HG03342 (cell line): ENCODE measurements around the gene GTPBP6.
"Not testable (repeated sequence)": the region's sequence is repeated elsewhere in the genome, so short reads cannot be mapped to it uniquely, and the experiment has no call there.

Source experiments
- ATAC-seq: cut with Tn5 transposase; IDR thresholded peaks from one replicate; pipeline ENCODE4 v1.9.1; 2021; ENCODE audit warnings: mild to moderate bottlenecking, moderate library complexity; ENCODE audit not compliant: unreplicated experiment

GTPBP6 gene

DNA sequence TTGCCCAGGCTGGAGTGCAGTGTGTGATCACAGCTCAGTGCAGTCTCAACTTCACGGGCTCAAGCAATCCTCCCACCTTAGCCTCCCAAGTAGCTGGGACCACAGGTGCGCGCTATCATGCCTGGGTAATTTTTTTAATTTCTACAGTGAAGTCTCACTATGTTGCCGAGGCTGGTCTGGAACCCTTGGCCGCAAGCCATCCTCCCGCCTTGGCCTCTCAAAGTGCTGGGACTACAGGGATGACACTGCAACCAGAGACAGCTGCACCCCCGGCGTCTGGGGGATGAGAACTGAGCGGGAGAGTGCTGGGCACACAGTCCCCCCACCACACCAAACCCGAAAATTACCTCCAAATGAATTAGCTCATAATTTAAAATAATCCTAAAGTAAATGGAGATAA is 33.1 kb upstream of the GTPBP6 start:
- no peak for ATAC-seq

DNA sequence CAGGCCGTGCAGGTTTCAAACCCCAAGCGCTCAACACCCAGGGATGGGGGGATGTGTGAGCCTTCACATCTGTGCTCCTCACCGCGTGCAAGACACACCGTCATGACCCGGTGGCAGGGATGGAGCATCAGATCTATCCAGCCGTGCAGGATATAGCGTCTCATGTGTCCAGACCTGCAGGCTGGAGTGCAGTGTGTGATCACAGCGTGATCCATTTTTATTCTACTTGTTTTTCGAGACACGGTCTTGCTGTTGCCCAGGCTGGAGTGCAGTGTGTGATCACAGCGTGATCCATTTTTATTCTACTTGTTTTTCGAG is 32.7 kb upstream of the GTPBP6 start:
- ATAC-seq: not testable (repeated sequence)

DNA sequence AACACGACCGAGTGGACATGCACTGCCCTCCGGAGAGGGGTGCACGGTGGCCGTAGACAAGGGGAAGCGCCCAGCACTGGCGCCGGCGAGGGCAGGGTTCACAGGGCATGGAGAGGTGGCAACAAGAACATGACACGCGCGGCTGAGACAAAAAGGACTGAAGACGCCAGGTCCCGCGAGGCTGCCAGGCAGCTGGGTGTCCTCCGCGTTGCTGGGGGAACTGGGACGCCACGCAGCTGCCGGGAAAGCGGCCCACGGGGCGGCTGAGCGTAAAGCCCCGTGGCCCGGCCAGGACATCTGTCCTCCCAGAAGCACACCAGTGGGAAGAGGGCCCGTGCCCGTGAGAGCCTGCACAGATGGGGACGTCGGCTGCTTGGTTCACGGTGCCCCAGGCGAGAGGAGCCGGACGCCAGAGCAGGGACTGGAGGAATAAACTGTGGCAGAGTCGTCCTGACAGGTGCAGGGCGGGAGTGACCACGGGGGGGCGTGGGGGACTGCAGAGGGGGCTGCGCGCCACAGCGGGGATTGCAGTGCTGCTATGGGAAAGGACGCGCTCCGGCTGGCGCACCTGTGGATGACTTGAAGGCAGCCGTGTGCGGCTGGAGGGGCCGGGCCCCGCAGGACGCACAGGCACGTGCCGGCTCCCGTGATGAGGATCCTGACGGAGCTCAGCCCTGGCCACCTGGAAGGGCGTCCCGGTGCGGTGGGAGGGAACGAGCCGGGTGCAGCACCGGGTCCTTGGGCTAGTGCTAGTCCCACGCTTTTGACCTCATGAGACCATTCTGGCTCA is 32.1 kb upstream of the GTPBP6 start:
- no peak for ATAC-seq

DNA sequence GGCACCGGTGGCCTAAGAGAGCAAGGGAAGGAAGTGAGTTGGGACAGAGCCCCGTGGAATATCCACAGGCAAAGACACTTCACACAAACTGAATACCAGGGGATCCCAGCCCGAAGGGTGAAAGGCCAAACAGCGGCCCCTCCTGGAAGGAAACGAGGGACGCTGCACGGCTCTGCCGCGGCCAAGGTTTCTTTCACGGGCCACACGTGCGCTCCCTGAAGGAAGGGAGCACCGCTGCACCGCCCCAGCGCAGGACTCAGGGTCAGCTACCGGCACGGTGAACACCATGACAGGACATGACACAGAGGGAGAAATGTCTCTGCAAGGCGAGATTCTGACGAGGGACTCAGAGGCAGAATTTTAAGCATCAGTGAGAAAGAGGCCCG is 31.5 kb upstream of the GTPBP6 start:
- no peak for ATAC-seq

DNA sequence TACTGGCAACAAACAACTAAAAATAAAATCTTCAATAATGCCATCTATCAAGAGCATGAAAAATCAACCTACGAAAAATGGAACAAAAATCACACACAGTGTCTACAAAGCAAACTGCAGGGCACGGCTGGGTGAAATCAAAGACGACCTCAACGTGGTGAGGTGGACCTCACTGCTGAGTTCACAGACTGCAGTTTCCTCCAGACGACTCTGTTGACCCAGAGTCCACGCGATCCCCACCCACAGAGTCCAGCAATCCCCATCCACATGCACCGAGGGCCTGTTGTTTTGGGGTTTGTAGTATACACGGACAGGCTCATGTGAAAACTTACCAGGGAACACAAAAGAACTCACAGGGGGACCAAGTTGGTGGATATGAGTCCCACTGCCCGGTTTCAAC is 31.1 kb upstream of the GTPBP6 start:
- no peak for ATAC-seq

DNA sequence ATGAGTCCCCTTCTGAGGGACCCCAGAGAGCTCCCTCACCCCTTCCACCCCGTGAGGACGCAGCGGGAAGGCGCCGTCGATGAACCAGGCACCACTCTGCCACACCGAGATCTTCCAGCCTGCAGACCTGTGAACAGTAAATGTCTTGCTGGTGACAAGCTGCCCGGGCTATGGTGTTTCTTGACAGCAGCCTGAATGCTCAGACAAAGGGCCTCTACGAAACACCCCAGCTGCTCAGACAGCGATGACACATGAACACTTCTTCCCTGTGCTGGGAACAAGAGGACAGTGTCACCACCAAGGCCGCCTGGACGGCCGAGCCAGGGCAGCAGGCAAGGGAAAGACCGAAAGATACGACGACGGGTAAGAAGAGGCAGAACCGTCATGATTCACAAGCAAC is 30.6 kb upstream of the GTPBP6 start:
- ATAC-seq: no peak

DNA sequence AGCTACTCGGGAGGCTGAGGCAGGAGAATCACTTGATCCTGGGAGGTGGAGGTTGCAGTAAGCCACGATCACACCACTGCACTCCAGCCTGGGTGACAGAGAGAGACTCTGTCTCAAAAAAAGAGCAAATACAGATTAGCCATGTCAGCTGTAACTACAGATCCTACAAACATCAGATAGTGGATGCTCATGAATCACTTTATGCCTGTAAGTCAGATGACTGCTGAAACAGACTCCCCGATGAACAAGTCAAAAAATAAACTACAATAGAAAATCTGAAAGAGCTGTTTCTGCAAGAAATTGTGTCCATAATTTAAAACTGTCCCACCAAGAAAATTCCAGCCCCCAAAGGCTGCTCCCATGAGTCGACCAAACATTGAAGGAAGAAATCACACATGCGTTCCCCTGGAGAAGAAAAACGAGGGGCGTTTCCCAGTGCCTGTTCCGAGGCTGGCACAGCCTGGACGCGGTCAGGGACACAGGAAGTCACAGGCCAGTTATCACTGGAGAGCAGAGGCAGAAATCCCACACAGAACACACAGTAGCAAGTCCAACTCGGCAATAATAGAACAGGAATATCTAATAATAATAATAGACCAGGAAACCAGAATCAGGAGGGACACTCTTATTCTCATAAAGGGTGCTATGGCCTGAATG is 30.0 kb upstream of the GTPBP6 start:
- no peak for ATAC-seq

DNA sequence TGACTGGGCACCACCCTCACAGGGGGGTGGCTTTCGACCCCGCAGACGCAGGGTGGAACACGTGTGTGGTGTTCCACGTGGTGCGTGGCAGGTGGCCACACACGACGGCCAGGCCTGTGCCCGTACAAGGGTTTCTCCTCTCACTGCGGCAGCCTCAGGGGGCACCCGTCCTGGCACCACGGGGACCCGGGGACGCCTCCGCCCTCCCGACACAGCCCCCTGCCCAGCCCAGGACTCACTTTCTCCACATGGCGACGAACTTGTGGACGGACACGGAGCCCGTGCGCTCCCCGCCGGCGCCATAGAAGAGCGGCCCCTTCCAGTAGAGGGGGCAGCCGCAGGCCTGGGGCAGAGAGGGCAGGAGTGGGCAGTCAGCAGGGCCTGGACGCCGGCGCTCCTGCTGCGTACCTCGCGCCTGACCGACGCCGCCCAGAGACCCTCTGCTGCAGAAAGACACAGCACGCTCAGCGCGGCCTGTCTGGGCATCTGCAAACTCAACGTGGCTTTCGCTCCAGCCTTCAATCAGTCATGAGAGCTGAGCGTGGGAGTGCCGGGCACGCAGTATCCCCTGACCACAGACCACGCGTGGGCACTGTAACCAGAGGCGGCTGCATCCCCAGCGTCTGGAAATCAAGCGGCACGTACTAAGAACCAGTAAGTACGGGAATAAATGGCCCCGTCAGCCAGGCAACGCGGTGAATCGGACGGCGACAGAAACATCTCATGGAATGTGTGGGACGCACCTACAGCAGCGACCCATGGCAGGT is 28.9 kb upstream of the GTPBP6 start:
- no peak for ATAC-seq

DNA sequence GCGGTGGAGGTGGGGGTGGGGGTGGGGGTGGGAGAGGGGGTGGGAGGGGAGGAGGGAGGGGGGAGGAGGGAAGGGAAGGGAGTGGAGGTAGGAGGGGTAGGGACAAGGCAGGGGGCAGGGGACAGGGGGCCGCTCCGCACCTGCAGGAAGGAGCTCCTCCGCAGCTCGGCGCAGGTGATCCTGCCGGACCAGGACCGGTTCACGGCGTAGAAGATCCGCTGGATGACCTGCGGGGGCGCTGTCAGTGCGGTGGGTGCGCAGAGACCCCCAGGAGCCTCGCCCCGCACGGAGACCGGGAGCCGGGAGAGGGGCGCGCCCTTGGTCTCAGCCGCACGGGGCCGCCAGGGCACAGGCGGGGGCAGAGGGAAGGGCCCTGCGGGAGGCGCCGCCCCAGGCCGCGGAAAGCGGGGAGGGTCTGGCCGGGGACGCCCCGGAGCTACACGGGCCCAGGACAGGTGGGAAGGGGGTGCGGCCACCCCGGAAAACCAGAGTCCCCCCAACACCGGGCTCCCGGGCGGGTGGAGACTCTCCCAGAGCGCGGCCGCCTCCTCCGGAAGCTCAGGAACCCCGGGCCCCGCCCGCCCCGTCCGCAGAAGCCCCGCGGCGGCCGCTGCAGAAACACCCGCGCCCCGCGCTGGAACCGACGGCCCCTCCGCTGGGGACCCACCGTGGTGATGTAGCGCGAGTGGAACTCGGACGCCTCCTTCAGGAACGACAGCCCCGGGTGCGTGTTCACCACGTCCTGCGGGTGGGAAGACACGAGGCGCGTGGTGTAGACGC is 27.6 kb upstream of the GTPBP6 start:
- ATAC-seq: no peak

DNA sequence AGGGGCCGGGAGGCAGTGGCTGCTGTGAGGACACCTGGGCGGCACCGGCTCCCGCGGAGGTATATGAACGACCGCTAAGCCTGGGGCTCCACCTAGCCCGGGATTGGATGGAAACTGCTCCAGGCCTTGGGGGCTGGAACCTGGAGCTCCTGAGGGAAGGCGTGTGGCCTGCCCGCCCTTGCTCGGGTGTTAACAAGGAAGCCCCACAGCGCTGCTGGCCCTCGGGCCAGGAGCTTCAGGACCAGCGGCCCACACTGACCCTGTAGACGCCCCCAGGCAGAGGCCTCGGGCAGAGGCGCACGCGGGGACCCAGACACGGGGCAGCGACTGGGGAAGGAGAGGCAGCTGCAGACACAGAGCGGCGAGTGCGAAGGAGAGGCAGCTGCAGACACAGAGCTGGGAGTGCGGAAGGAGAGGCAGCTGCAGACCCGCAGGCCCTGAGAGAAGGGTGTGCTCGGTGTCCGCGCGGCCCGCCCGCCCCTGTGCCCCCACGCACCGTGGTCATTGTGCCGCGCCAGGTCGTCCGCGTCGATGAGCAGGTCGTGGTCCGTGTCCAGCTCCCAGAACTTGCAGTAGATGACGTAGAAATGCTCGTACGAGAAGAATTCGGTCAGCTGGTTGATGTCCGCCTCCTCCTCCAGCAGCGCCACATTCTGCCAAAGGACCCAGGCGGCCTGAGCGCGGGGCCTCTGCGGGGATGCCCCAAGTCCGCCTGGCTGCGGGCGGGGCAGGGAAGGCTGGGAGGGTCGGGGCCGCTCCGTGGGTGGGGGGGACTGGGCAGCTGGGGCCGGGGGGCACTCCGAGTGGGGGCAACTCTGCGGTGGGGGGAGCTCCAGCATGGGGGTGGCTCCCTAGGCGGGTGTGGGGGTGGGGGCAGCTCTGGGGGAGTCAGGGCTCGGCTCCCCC is 26.7 kb upstream of the GTPBP6 start:
- no peak for ATAC-seq

DNA sequence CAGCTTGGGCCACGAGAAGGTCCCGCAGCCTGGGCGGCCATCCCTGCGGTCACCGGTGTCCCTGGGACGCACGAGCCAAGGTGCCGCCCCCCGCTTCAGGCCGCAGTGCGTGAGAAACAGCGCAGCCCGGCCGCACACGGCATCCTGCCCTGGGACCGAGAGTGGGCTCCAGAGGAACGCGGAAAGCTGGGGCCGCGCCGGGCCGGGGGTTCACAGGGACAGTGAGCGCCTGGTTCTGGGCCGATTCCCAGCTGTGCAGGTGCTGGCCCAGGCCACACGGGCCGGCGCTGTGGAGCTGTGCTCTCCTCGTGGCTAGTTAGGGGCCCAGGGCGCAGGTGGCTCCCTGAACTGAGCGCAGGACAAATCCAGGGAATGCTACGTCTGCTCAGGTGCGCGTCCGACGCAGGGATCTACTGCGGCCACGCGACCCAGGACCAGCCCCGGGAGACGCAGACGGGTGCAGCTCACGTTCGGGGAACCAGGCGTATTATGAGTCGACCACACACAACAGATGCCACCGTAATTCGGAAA is 25.8 kb upstream of the GTPBP6 start:
- ATAC-seq: no peak

DNA sequence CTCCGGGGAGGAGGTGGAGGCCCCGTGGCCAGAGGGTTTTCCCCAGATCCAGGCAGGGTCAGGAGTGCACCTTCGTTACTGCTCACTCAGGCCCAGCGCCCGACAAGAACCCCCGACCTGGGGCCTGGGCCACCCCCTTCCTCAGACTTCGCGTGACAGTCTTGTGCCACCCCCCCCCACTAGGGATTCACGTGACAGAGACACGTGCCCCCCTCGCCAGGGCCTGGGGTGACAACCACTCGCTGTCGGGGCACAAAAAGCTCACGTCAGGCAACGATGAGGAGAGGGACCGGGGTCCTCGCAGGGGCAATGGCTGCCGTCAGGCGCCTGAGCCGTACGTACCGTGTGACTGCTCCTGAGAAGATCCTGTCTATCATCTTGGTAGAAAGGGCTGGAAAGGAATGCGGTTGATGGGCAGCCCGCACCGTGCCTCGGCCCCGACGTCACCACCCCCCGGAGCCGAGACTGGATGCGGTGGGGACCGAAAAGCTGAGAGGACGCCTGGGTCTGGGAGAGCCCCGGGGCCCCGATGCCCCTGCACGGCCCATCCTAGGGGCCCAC is 23.0 kb upstream of the GTPBP6 start:
- ATAC-seq: no peak

DNA sequence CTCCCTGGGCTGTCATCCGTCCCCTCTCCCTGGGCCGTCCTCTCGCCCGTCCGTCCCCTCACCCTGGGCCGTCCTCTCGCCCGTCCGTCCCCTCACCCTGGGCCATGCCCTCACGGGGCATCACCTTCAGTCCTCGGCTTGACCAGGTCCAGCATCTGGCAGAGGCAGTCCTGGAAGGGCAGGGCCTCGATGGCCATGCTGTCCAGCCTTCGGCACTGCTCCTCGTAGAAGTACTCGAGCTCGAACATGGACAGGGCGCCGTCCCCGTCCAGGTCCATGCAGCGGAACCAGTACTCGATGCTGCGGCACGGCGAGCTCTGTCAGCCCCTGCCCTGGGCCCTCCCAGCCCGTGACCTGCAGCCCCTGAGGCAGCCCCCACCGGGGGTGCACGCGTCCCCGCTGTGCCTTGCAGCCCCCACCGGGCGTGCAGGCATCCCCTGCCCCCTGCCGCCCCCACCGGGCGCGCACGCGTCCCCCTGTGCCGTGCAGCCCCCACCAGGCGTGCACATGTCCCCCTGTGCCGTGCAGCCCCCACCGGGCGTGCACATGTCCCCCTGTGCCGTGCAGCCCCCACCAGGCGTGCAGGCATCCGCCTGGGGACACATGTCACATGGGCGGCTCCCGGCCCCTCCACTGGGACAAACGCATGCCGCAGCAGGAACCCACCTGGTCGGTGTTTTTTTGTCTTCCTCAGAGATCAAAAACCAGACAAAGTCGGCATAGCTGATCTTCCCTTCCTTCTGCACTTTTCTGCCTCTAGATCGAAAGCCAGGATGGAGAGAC is 22.2 kb upstream of the GTPBP6 start:
- no peak for ATAC-seq

DNA sequence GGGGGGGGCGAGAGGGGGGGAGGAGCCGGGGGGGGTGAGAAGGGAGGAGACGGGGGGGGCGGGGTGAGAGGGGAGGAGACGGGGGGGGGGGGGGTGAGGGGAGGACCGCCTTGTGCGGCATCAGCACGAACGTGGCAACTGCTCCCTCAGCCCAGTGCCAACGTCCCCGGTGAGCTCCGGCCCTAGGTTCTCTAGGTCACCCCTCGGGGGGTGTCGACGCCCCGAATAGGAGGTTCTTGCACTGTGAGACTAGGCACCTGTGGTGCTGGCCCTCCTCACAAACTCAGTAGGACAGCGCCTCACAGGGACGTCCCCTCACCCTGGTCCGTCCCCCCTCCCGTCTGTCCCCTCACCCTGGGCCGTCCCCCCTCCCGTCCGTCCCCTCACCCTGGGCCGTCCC is 21.5 kb upstream of the GTPBP6 start:
- ATAC-seq: no peak

DNA sequence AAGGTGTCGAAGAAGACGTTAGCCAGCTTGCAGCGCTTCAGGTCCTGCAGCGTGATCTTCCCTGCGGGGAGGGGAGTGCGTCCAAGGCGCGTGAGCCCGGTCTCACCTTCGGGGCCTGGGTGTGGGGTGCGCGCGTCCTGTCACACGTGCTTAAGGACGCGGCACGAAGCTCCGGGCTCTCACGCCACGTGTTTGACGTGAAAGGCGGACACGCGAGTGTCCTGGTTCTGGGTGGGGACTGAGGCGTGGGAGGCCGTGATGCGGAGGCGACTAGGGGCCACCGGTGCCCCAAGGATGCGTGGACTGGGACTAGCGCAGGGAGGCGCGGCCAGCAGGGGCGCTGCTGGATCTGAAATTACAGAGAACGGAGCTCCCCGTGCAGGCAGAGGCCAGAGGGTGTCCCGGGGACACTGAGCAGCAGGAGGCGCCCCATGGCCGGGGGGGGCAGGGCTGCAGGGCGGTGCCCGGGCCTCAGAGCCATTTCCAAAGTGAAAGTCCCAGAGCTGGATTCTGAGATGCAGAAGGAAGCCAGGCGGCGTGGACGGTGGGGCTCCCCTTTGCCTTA is 20.3 kb upstream of the GTPBP6 start:
- no peak for ATAC-seq

DNA sequence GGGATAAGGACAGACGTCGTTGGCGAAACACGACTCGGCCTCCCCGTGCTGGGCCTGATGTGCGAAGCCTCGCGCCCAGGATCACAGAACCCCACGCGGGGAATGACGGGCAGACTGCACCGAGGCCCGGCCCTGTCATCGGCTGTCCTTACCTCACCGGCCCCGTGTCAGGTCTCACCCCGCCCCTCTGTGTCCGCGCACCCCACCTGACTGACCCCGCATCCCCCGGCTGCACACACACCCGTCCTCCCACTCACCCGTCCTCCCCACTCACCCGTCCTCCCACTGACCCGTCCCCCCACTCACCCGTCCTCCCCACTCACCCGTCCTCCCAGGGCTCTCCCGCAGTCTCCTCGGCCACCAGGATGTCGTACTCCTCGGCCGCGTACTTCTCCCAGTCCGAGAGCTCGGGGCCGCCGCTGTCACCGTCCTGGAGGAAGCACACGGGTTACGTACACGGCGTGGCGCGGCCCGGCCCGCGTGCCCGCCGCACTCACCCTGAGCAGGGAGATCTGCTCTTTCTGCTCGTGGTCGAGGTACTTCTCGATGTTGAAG is 19.8 kb upstream of the GTPBP6 start:
- ATAC-seq: no peak

DNA sequence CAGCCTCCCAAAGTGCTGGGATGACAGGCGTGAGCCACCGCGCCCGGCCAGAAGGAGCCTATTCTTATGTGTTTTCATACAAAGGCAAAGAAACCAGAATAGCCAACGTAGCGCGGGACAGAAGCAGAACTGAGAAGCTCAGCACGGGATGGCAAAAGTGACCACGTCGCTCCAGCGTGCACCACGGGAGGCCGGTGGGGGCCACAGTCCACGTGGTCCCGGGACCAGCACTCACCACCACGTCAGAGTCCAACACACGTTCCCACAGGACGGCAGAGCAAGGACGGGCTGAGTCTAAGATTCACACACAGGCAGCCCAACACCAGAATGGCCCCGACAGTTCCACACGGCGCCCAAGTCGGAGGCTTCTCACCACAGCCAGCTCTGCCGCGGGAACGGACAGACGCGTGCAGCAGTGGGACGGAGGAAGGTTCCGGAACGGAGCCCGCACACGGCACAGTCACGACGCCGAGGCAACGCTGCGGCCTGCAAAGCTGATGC is 18.8 kb upstream of the GTPBP6 start:
- ATAC-seq: no peak

DNA sequence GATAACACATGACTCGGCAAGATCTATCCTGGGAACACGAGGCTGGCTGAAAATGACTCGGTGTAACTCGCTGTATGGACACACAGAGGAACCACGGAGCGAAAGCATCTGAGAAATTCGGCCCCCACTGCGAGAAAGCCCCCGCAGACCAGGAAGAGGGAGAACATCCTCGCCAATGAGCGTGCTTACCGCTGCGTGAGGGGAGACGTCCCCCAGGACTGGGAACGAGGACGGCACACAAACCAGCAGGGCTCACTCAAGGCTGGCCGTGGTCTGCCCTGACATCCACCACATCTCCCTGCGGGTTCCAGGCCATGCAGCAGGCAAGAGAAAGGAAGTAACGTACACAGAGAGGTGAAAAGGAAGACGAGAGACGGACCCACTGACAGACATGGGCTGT is 17.6 kb upstream of the GTPBP6 start:
- ATAC-seq: no peak
